ENCODE results near the gene ENAH.
"Not testable (repeated sequence)": the region's sequence is repeated elsewhere in the genome, so short reads cannot be mapped to it uniquely, and the experiment has no call there.

ENAH gene

GRCh38 chr1:225532240-225532944, 120.5 kb downstream of the ENAH start:
- no peak for DNase-seq (ENCODE audit: low read depth in 4 of 4, low spot score in 1 of 4)

GRCh38 chr1:225529726-225530125, 123.2 kb downstream of the ENAH start:
- DNase-seq (ENCODE audit: low read depth in 4 of 4, low spot score in 1 of 4) = no peak

GRCh38 chr1:225527575-225527974, 125.3 kb downstream of the ENAH start:
- no peak for DNase-seq (ENCODE audit: low read depth in 4 of 4, low spot score in 1 of 4)

- DNase-seq (ENCODE audit: low read depth in 4 of 4, low spot score in 1 of 4) = no peak
These were observed 126.0 kb downstream of the ENAH start for GRCh38 chr1:225526878-225527277.

GRCh38 chr1:225525377-225525776, 127.5 kb downstream of the ENAH start:
- no peak for DNase-seq (ENCODE audit: low read depth in 4 of 4, low spot score in 1 of 4)

GRCh38 chr1:225524570-225524969, 128.4 kb downstream of the ENAH start:
- no peak for DNase-seq (ENCODE audit: low read depth in 4 of 4, low spot score in 1 of 4)

GRCh38 chr1:225523263-225523950, 129.5 kb downstream of the ENAH start:
- DNase-seq (ENCODE audit: low read depth in 4 of 4, low spot score in 1 of 4) = no peak

- DNase-seq (ENCODE audit: low read depth in 4 of 4, low spot score in 1 of 4) = no peak
These were observed 130.2 kb downstream of the ENAH start for GRCh38 chr1:225522588-225523262.

GRCh38 chr1:225520587-225521227, 132.2 kb downstream of the ENAH start:
- no peak for DNase-seq (ENCODE audit: low read depth in 4 of 4, low spot score in 1 of 4)

GRCh38 chr1:225519166-225519863, 133.6 kb downstream of the ENAH start:
- no peak for DNase-seq (ENCODE audit: low read depth in 4 of 4, low spot score in 1 of 4)

GRCh38 chr1:225517697-225518096, 135.2 kb downstream of the ENAH start:
- no peak for DNase-seq (ENCODE audit: low read depth in 4 of 4, low spot score in 1 of 4)

- no peak for DNase-seq (ENCODE audit: low read depth in 4 of 4, low spot score in 1 of 4)
These were observed 135.7 kb downstream of the ENAH start for GRCh38 chr1:225517221-225517620.

- no peak for DNase-seq (ENCODE audit: low read depth in 4 of 4, low spot score in 1 of 4)
These were observed 138.2 kb downstream of the ENAH start for GRCh38 chr1:225514671-225515081.

- DNase-seq (ENCODE audit: low read depth in 4 of 4, low spot score in 1 of 4) = not testable (repeated sequence)
These were observed 139.3 kb downstream of the ENAH start for GRCh38 chr1:225513576-225513975.

GRCh38 chr1:225511828-225512381, 141.0 kb downstream of the ENAH start:
- no peak for DNase-seq (ENCODE audit: low read depth in 4 of 4, low spot score in 1 of 4)

- DNase-seq (ENCODE audit: low read depth in 4 of 4, low spot score in 1 of 4) = not testable (repeated sequence)
These were observed 142.2 kb downstream of the ENAH start for GRCh38 chr1:225510740-225511139.

- DNase-seq (ENCODE audit: low read depth in 4 of 4, low spot score in 1 of 4) = no peak
These were observed 143.2 kb downstream of the ENAH start for GRCh38 chr1:225509770-225510169.

- DNase-seq (ENCODE audit: low read depth in 4 of 4, low spot score in 1 of 4) = no peak
These were observed 143.6 kb downstream of the ENAH start for GRCh38 chr1:225509376-225509707.

GRCh38 chr1:225508538-225509375, 144.2 kb downstream of the ENAH start:
- DNase-seq (ENCODE audit: low read depth in 4 of 4, low spot score in 1 of 4) = no peak

- no peak for DNase-seq (ENCODE audit: low read depth in 4 of 4, low spot score in 1 of 4)
These were observed 146.2 kb downstream of the ENAH start for GRCh38 chr1:225506727-225507126.

Data from stimulated activated CD4-positive, alpha-beta T cell treated with anti-CD3 and anti-CD28 coated beads, Interleukin-1b, Interleukin-23, amount 100 ng/mL, for 24 hours (primary cell).